NOMO-1 (cell line): Measurements from ENCODE around the gene EFNA3.
"Not testable (repeated sequence)": the region's sequence is repeated elsewhere in the genome, so short reads cannot be mapped to it uniquely, and the experiment has no call there.

Experiments
- DNase-seq, 2 experiments: peaks; one replicate each; lab custom pipeline; 2025; ENCODE audit not compliant: unreplicated experiment in 2 of 2; lab: John Stamatoyannopoulos, UW

The EFNA3 gene

GRCh38 chr1:155107309-155108264, 28.9 kb downstream of the EFNA3 start:
- DNase-seq = no peak

- DNase-seq = no peak
Measured at GRCh38 chr1:155108296-155108695, 29.7 kb downstream of the EFNA3 start.

DNA sequence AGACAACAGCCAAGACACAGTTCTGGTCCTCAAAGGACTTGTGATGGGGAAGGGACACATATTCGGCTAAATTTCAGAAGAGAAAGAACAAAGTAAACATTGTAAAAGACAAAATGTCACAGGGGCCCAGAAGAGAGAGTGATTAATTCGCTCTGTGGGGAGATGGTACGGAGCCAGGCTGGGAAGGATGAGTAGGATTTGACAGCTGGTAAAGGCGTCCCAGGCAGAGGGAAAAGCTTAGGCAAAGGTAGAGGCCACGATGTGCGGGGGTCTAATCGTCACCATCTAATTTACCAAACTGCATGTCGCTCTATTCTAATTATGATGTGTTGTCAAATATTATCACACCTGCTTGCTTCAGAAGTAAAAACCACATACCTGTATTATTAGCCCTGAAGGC, 31.7 kb downstream of the EFNA3 start:
- no peak for DNase-seq

- DNase-seq = no peak
Measured at GRCh38 chr1:155110826-155111225, 32.2 kb downstream of the EFNA3 start.

DNA sequence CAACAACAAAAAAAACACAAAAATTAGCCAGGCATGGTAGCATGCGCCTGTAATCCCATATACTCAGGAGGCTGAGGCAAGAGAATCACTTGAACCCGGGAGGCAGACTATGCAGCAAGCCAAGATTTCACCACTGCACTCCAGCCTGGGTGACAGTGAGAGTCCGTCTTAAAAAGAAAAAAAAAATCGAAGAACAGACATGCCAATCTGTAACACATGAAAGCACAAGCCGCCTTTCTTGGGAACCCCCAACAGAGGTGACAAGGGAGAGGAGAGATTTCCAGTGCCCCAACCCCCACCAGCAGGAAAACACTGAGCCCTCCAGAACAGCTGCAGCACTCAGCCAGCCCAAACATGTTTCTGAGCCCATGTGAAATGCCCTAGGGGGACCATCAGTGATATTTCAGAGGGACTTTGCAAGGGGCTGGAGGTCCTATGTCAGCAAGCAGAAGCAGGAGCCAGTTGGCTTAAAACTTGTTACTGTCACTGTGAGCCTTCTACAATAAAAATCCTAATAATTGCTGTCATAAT, 34.9 kb downstream of the EFNA3 start:
- no peak for DNase-seq

DNA sequence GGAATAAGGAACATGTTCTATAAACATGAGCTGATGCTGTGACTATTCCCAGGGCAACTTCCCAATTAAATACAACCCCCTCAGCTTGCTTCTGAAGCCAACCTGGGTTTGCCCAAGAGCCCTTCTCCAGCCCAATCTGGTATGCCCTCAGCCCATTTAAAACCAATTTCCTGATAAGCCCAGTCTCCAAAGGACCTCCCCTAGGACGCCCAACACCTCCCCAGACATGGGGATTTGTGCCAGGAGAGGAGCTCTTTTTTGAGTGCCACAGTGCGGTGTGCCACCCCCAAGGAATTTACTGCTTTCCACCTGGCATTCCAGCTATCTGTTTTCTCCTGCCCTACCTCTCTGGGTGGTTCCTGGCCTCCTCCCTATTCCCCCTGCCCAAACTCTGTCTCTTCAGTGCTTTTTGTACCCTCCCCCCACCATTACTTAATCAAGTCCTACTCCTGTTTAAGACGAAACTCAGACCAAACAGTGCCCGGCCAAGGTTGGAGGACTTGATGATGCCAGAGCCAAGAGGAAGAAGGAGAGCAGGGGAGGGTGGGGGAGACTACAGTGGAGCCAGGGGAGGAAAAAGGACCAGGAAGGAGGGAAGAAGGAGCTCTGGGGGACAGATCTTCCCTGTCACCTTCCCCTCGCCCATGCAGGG, 37.6 kb downstream of the EFNA3 start:
- no peak for DNase-seq

DNA sequence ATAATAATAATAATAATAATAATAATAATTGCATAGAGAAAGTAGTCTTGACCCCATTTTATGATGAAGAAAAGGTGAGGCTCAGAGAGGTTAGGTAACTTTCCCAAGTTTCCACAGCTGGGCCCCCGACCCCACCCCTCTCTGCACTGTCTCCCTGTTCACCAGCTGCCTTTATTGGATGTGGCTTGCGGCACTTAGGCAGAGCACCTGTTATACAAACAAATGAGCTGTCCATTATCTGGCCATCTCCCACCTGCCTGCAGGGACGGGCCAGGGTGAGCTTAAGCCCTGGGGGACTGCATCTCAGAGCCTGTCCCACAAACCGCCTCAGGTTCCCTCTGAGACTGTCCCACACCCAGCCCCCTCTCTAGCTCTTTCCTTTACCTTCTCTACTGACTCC, 39.0 kb downstream of the EFNA3 start:
- no peak for DNase-seq

DNA sequence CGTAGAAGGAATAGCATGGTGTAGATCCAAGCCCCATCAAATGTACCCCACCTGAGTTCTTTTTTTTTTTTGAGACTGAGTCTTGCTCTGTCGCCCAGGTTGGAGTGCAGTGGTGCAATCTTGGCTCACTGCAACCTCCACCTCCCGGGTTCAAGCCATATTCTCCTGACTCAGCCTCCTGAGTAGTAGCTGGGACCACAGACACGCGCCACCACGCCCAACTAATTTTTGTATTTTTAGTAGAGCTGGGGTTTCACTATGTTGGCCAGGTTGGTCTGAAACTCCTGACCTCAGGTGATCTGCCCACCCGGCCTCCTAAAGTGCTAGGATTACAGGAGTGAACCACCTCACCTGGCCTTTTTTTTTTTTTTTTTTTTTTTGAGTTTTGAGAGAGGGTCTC, 39.5 kb downstream of the EFNA3 start:
- DNase-seq = not testable (repeated sequence)

GRCh38 chr1:155120253-155120652, 41.6 kb downstream of the EFNA3 start:
- DNase-seq = no peak

DNA sequence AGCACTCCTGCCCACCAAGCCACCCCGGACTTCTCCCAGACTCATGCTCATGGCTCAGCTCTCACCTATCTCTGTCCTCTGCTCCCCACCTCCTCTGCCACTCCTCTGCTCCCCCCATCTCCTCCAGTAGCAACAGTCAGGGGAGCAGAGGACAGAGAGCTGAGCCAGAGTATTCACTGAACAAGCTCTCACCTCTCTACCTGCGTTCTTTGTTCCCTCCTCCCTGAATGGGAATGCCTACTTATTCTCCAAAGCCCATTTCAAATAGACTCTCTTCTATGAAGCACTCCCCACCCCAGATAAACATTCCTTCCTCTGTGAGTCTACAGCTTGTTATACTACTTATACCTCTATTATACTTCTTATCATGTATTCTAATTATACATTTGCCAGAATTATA, 42.6 kb downstream of the EFNA3 start:
- DNase-seq = no peak

GRCh38 chr1:155122308-155122707, 43.7 kb downstream of the EFNA3 start:
- DNase-seq = no peak

- DNase-seq = no peak
Measured at GRCh38 chr1:155123801-155124200, 45.2 kb downstream of the EFNA3 start.

- no peak for DNase-seq
Measured at GRCh38 chr1:155124503-155125463, 46.1 kb downstream of the EFNA3 start.

- no peak for DNase-seq
Measured at GRCh38 chr1:155125511-155125945, 46.9 kb downstream of the EFNA3 start.

- DNase-seq = no peak
Measured at GRCh38 chr1:155125946-155126555, 47.4 kb downstream of the EFNA3 start.

DNA sequence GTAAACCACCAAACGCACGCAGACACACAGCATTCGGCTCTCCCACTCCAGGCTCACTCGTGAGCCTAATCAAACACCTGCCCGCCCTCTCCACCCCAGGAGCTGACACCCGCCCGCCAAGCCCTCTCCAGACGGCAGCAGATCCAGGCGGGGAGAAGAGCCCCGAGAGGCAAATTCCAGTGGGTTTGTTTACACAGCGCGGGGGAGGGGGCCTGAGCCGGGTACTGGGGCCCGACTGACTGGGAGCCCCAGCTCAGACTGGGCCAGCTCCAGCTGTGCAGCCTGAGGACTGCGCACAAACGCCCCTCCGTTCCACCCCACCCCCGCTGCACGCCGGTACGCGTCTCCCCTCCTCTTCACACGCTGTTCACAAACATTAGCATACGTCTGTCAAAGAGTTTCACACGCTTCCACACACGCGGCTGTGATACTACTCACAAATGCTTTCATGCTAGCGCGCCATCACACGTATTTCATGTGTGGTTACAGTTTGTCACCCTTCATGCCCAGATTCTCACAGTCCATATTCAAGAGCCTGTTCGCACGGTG, 48.0 kb downstream of the EFNA3 start:
- no peak for DNase-seq

GRCh38 chr1:155127105-155127966, 48.7 kb downstream of the EFNA3 start, which contains the start of gene EFNA1:
Gene EFNA1, plus strand, starts transcription at chr1:155127876. Its CDS starts 102 bp downstream, at chr1:155127978.
- DNase-seq = peak in 1 of 2 experiments; percentile 19

- DNase-seq = no peak
Measured at GRCh38 chr1:155127967-155128754, 49.5 kb downstream of the EFNA3 start.
